Neuron (in vitro differentiated cells): ENCODE results near the gene SLCO4A1.

Experiments
- H2AFZ ChIP-seq: one replicate; pipeline ENCODE4 v1.6.1; 2013; ENCODE audit warnings: low read depth, mild to moderate bottlenecking, inconsistent platforms, low read length, moderate library complexity
- H3K27me3 ChIP-seq: one replicate; pipeline ENCODE4 v1.6.1; 2013; ENCODE audit warnings: low read length; ENCODE audit not compliant: insufficient read depth
- H3K36me3 ChIP-seq: one replicate; pipeline ENCODE4 v1.6.1; 2013; ENCODE audit warnings: low read length; ENCODE audit not compliant: insufficient read depth
- H3K4me1 ChIP-seq: one replicate; pipeline ENCODE4 v1.6.1; 2013; ENCODE audit warnings: low read length; ENCODE audit not compliant: insufficient read depth
- H3K4me3 ChIP-seq: 2 replicates; pipeline ENCODE4 v1.5.1; 2013; ENCODE audit warnings: mild to moderate bottlenecking, low read length, moderate library complexity
- H3K9me3 ChIP-seq: one replicate; pipeline ENCODE4 v1.6.1; 2013; ENCODE audit warnings: low read length

SLCO4A1 gene

DNA sequence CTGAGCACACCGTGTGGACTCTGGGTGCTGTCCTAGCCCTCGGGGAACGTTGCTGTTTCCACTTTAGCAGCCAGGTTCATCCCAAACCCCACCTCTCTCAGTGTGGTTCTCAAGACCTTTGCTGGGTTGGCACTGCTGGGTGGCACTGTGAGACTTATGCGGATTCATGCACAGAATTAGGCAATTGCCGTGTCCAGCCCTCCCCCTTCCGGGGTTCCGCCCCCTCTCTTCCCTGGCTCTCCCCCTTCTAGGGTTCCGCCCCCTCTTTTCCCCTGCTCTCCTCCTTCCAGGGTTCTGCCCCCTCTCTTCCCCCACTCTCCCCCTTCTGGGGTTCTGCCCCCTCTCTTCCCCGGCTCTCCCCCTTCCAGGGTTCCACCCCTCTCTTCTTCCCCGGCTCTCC is 39.8 kb upstream of the SLCO4A1 start:
- H3K4me3 ChIP-seq, result no peak overlapping the region

DNA sequence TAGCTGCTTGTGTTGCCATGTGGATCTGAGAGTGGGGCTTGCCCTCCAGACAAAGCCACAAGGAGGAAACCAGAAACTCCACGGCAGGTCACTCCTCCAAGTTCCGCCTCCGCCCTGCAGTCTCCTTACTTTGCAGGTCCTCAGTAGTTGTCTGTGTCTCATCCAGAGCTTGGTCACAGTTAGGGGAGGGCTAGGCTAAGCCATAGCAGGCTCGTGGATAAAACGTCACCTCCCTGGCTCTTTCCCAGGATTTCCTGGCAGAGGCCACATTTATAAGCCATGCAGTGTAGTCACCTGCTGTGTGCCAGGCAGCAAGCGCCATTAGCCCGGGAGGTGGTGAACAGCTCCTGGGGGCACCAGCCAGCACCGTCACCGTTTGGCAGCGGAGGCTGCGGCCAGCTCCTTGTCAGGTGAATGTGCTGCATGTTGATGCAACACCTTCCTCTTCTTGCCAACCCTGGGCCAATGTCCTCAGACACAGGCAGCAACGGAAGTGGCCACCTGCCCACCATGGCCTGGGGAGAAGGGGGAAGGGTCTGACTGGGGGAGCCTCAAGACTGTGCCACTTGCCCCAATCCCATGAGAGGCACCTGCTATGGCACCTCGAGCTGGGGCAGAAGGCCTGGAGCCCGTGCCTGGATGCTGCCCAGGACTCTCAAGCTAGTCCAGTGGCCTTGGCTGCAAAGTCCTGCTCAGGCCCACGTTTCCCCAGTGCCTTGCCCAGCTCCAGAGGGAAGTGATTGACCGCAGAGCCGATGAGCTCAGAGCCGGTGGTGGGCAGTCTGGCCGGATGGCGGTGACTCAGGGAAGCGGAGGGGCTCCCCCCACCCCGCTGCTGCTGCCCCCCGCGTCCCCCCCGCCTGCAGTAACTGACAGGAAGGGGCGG is 39.0 kb upstream of the SLCO4A1 start:
- H2AFZ ChIP-seq, result no peak overlapping the region
- H3K4me1 ChIP-seq, result no peaks in the 10 kb centered on the region
- peaks cover 3% of the 10 kb centered on the region for H3K9me3 ChIP-seq
- no peaks in the 10 kb centered on the region for H3K36me3 ChIP-seq
- H3K4me3 ChIP-seq, result no peak overlapping the region
- peaks cover 38% of the 10 kb centered on the region for H3K27me3 ChIP-seq

More for the DNA sequence above, 39.8 kb upstream of the SLCO4A1 start:
- Histone ChIP-seq H2AFZ (no peak overlapping the region), H3K27me3 (peaks cover 33% of the 10 kb centered on the region), H3K36me3 (no peaks in the 10 kb centered on the region), H3K9me3 (peaks cover 3% of the 10 kb centered on the region), H3K4me1 (no peaks in the 10 kb centered on the region)

DNA sequence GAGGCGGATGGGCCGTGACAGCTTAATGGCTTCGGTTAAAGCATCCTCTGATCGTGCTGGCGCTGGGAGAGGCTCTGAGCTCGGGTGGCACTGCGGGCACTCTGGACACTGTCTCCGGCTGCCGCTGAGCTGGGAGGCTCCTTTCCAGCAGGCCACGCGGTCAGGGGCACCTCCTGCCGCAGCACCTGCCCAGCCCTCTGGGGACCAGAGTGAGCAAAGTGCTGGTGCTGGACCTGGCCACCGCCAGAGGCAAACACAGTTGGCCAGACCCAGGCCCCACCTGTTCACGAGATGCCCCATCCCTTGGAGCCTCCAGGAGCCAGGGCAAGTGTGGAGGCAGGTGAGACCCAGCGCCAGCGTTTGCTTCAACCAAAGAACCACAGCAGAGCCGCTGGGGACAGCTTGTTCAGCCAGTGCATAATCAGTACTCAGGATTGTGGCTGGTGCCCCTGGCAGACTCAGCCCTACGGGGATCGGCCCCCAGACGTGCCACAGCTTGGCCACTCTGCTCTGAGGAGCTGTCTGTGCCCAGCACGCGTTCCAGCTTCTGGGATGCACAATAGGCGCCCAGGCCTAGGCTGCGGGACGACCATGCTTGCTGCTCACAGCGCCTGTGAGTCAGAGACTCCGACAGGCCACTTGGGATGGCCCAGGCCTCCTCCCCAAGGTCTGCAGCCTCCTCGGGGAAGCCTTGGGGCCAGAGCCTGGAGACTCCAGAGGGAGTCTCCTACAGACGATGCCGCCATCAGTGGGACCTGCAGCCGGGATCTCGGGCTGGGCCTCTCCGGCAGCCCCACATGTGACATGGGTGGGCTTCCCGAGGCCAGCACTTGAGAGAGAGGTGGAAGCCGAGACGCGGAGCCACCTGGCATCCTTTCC is 38.2 kb upstream of the SLCO4A1 start:
- Histone ChIP-seq H3K9me3 (no peaks in the 10 kb centered on the region), H3K27me3 (peaks cover 37% of the 10 kb centered on the region), H3K4me1 (no peaks in the 10 kb centered on the region), H3K4me3 (no peak overlapping the region), H3K36me3 (no peaks in the 10 kb centered on the region), H2AFZ (no peak overlapping the region)

DNA sequence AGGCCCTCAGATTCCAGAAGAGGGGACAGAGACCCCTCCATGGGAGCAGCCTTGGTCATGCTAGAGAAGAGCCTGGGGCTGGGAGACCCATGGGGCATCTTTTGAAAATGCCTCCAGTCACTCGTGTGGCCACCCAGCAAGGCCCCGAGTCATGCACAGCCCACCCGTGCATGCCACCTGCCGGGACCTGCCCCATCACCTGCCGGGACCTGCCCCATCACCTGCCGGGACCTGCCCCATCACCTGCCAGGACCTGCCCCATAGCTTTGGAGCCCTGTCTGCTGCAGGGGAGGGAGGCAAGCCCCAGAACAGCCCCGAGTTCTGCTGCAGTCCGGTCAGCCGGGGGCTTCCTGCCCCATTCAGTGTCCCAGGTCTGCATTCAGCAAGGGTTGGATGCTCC is 37.5 kb upstream of the SLCO4A1 start:
- Histone ChIP-seq H3K4me1 (no peaks in the 10 kb centered on the region), H2AFZ (no peak overlapping the region), H3K4me3 (no peak overlapping the region), H3K36me3 (no peaks in the 10 kb centered on the region), H3K9me3 (no peaks in the 10 kb centered on the region), H3K27me3 (peaks cover 38% of the 10 kb centered on the region)

DNA sequence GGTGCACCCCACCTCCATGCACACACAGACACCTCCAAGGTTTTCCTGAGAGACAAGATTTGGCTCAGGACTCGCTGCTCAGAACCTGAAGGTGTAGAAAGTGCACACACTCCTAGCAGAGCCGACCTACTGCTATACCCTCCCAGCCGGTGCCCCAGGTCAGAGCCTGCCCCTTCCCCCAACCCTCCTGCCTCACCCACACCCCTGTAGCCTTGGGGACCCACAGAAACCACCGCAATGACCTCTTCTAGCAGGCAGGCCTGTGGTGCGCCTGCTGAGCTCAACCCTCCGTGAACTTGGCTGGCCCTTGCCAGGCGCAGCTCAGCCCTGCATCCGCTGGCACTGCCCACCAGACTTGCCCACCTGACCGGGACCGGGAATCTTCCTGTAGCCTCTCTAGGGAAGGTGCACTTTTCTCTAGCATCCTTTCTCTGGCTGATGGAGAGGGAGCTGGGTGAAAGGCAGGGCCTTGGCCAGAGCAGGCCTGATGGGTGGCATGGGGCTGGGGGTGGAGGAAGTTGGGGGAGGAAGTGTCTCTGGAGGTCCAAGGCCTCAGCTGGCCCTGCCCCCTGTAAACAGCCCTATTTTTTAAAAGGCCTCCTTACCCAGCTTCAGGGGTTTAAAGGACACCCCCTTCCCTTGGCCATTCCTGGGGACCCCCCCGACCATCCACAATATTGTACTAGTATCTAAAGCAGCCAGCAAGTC is 36.9 kb upstream of the SLCO4A1 start:
- Histone ChIP-seq H3K9me3 (no peaks in the 10 kb centered on the region), H3K4me1 (no peaks in the 10 kb centered on the region), H3K36me3 (no peaks in the 10 kb centered on the region), H2AFZ (no peak overlapping the region), H3K27me3 (peaks cover 38% of the 10 kb centered on the region), H3K4me3 (no peak overlapping the region)

DNA sequence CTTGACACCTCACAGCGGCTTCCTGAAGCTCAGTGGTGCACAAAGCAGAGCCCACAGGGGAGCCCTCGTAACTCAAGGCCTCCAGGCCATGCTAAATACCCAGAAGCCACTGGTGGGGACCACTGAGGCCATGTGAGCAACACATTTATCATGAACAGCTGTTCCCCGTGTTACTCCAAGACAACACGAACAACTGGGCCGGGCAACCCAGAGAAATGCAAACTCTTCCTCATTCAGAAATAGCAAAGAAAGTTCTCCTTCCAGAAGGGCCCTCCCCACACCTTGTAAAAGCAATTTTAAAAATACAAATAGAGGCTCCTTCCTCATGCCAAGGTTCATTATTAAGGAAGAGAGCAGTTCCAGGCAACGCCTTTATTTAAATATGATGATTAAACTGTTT is 36.3 kb upstream of the SLCO4A1 start:
- H3K9me3 ChIP-seq, result no peaks in the 10 kb centered on the region
- H2AFZ ChIP-seq, result no peak overlapping the region
- no peaks in the 10 kb centered on the region for H3K4me1 ChIP-seq
- H3K27me3 ChIP-seq, result peaks cover 38% of the 10 kb centered on the region
- no peak overlapping the region for H3K4me3 ChIP-seq
- no peaks in the 10 kb centered on the region for H3K36me3 ChIP-seq

DNA sequence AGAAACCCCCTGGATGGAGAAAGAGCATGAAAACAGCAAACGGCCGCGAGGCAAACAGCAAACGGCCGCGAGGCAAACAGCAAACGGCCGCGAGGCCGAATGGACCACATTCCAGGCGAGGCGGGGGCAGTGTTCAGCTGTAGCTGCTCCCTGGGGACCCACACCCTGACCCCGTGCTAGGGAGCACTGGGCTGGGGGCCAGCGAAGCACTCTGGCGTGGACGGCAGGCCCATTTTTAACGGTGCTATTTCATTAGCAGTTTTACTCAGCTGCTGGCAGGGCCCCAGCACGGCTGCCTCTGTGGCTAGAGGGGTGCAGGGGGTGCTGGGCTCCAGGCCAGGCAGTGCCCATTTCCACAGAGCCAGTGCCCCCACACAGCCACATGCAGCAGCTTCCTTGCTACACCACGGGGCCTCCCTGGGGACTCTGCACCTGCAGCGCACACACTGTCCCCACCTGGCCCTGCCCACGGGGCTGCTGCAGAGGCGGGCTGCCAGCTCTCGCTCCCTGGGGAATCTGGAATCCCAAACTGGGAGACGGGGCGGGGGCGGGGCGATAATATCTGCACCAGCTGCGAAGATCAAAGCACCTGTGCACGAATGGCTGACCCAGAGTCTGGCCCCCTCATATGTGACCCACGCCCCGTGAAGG is 35.6 kb upstream of the SLCO4A1 start:
- no peaks in the 10 kb centered on the region for H3K4me1 ChIP-seq
- H2AFZ ChIP-seq, result no peak overlapping the region
- H3K4me3 ChIP-seq, result no peak overlapping the region
- H3K27me3 ChIP-seq, result peaks cover 40% of the 10 kb centered on the region
- no peaks in the 10 kb centered on the region for H3K9me3 ChIP-seq
- H3K36me3 ChIP-seq, result no peaks in the 10 kb centered on the region

DNA sequence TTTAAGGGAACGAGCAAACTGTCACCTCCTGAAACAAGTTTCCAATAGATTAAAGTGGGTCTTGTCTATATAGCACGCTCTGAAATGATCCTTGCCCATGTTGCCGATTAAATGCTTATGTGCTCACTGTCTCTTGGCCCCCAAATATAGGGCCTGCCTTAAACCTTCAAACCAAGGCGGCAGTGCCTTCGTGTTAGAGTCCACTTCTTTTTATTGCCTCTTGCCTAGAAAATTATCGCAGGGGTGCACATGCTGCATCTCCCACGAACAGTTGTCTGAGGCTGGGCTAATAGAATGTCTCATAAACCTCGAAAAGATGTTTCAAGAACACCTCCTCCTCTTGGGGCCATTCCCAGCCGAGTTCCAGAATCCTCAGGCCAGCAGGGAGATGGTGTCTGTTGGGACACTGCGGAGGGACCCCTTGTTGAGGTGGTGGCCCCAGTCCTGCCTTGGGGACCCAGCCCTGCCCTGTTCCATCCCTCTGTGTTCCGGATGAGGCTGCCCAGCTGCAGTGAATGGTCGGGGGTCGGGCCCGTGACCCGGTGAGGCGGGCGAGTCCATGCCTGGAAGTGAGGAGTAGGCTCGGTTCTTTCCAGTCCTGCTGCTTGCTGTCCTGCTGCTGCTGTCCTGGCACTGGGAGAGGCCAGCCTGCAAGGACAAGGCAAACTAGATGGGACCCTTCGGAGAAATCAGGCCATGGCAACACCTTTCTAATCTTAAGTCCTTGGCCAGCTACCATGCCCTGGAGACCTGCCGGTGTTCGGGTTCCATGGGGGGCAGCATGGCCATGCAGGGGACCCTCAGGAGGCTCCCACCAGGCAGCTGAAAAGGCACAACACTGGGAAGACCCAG is 34.7 kb upstream of the SLCO4A1 start:
- Histone ChIP-seq H3K4me3 (no peak overlapping the region), H2AFZ (no peak overlapping the region), H3K27me3 (peaks cover 40% of the 10 kb centered on the region), H3K36me3 (no peaks in the 10 kb centered on the region), H3K9me3 (no peaks in the 10 kb centered on the region), H3K4me1 (no peaks in the 10 kb centered on the region)

DNA sequence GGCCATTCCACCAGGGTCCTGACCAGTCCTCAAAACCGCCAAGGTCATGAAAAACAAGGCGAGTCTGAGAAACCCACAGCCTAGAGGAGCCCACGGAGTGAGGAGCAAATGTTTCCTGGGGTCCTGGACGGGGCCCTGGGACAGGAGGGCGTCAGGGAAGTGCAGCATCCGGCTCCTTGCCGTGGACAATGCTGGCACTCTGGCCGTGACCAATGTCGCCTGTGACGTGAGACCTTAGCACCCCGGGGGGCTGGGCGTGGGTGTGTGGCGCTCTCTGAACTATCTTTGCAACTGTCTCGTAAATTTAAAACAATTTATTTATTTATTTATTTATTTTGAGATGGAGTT is 34.1 kb upstream of the SLCO4A1 start:
- H2AFZ ChIP-seq, result no peak overlapping the region
- no peaks in the 10 kb centered on the region for H3K4me1 ChIP-seq
- no peak overlapping the region for H3K4me3 ChIP-seq
- peaks cover 37% of the 10 kb centered on the region for H3K27me3 ChIP-seq
- H3K36me3 ChIP-seq, result no peaks in the 10 kb centered on the region
- H3K9me3 ChIP-seq, result no peaks in the 10 kb centered on the region

DNA sequence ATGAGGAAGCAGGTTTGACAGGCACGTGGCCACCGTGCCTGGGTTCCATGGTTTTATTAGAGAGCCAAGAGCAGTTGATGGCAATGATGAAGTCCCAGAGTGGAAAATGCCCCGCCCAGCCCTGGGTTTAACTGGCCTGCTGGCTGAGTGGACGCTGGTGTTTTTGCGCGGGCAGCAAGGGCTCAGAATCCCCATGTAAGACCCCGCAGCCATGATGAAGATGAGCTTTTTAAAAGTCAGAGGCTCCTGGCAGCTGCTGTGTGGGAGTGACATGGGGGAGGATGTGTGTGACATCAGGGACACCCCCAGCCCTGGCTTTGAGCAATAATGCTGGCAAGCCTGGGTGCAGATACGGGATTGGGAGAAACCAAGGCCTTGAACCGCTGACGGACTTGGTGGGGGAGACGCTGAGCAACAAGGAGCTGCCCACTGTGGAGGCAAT is 33.0 kb upstream of the SLCO4A1 start:
- H3K9me3 ChIP-seq, result no peaks in the 10 kb centered on the region
- H2AFZ ChIP-seq, result no peak overlapping the region
- H3K27me3 ChIP-seq, result peaks cover 29% of the 10 kb centered on the region
- H3K36me3 ChIP-seq, result no peaks in the 10 kb centered on the region
- no peaks in the 10 kb centered on the region for H3K4me1 ChIP-seq
- no peak overlapping the region for H3K4me3 ChIP-seq

DNA sequence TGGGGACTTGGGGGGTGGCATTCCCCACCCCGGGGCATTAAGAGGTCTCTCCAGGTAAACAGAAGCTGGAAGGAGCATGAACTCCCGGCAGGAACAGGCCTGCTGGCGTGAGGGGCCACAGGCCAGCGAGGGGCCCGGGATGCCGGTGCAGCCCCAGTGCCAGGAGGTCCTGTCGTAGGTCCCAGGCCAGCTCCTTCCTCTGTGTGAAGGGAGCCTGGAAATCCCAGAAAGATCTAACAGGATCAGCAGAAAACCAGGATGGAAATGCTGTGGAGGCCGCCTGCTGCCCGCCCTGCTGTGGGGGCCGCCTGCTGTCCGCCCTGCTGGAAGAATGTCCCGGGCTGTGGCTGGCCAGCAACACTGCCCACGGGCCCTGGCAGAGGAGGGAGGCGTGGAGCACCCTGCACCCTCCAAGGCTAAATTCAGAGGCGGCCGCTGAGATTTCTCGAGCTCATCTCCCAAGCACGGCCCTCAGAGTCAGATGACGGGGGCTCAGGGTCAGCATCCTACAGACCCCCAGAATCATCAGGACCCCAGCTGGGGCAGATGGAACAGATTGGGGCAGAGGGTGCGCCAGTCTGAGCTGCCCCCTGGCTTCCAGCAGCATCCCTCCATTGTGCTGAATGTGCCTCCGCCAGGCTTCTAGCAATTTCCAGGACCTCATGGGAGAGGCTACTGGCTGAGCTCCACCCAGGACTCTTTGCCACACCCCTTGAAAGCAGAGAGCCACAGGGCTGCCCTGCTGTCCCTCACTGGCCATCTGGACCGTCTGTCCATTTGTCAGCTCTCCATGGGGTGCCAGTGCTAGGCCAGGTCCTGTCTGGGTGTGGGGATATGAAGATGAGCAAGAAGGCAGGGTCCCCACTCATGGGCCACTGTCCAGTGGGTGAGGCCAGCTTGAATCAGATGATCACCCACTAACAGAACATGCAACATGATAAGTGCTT is 32.2 kb upstream of the SLCO4A1 start:
- H3K9me3 ChIP-seq, result no peaks in the 10 kb centered on the region
- no peak overlapping the region for H3K4me3 ChIP-seq
- no peaks in the 10 kb centered on the region for H3K36me3 ChIP-seq
- peaks cover 29% of the 10 kb centered on the region for H3K27me3 ChIP-seq
- H2AFZ ChIP-seq, result no peak overlapping the region
- no peaks in the 10 kb centered on the region for H3K4me1 ChIP-seq
